ENCODE results near the gene ANKRD49. TPM values are rescaled to one million over a fixed set of nuclear protein-coding genes. Genes with fewer than 3 reads are reported as not detected.

Gene ANKRD49
- total and polyA plus RNA-seq, 2 of the 4 experiments (the other 2 are of a cell fraction): 7.2 to 10.4 TPM

DNA sequence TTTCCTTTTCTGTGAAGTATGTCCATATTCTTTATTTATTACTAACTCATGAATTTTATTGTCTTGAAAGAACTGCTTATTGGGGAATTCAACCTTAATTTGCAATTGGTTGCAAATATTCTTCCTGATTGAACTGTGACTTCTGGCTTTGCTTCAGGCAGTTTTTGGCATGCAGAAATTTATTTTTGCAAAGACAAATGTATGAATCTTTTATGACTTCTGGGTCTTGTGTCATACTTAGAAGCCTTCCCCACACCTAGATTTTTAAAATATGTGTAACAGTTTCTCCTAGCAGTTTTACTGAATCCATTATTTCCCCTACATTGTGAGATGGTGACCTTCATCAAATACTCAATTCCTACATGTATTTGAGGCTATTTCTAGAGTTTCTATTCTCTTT, 12.4 kb upstream of the ANKRD49 start:
- Histone ChIP-seq H3K79me1 (ENCODE audit: low read depth in 1 of 2, low read length in 2 of 2) (peaks cover 0 to under 1% of the 10 kb centered on the region in 2 experiments; a peak in 1 of 4 replicates), H3K4me3 (ENCODE audit: insufficient read depth, low read depth, low read length) (no peak overlapping the region), H3K4ac (ENCODE audit: low read depth, low read length) (no peak overlapping the region), H3K23ac (ENCODE audit: low read depth, low read length) (no peak overlapping the region), H2BK20ac (ENCODE audit: low read depth, low read length) (no peak overlapping the region), H2BK120ac (ENCODE audit: low read depth, low read length) (no peak overlapping the region), H3K27me3 (ENCODE audit: control insufficient read depth, insufficient read depth, low read length) (no peaks in the 10 kb centered on the region), H2BK5ac (ENCODE audit: low read depth, low read length, poor library complexity, severe bottlenecking) (no peak overlapping the region), H2AFZ (replicated peaks; ENCODE audit: low read length, poor library complexity) (no peak overlapping the region), H4K5ac (ENCODE audit: low read depth, low read length) (no peak overlapping the region), H3K9me3 (ENCODE audit: control insufficient read depth, insufficient read depth, low read length) (no peaks in the 10 kb centered on the region), H3K9me1 (ENCODE audit: insufficient read depth, low read length) (no peaks in the 10 kb centered on the region), H3K4me1 (ENCODE audit: control insufficient read depth, insufficient read depth, low read length) (no peaks in the 10 kb centered on the region), H3K9ac (ENCODE audit: low read depth, low read length) (no peak overlapping the region), H2AK5ac (ENCODE audit: low read depth, low read length) (no peak overlapping the region), H3K56ac (ENCODE audit: extremely low read depth, insufficient read depth, low read length) (no peak overlapping the region), H3K14ac (replicated peaks; ENCODE audit: low read depth, low read length) (no peak overlapping the region), H4K8ac (ENCODE audit: low read depth in 2 of 2, low read length in 2 of 2) (no peak overlapping the region), H3K18ac (ENCODE audit: low read depth, low read length) (no peak overlapping the region), H2BK15ac (ENCODE audit: low read depth, low read length) (no peak overlapping the region), H4K20me1 (ENCODE audit: insufficient read depth, low read length) (no peaks in the 10 kb centered on the region), H2AK9ac (replicated peaks; ENCODE audit: low read depth, low read length, poor library complexity) (no peak overlapping the region), H3K36me3 (ENCODE audit: control insufficient read depth, insufficient read depth, low read length) (peaks cover 6% of the 10 kb centered on the region), H3K27ac (ENCODE audit: insufficient read depth, low read length) (no peak overlapping the region), H3K4me2 (ENCODE audit: low read depth, low read length) (no peak overlapping the region), H4K91ac (ENCODE audit: insufficient read depth, low read depth, low read length) (no peak overlapping the region)
- in situ Hi-C loops (cut with MboI; ENCODE audit: low sequenced_read_pairs) (no loop called here), dilution Hi-C loops (cut with HindIII; ENCODE audit: low sequenced_read_pairs, unreplicated experiment) (no loop called here), intact Hi-C loops (cut with micrococcal nuclease) (no loop called here)
- TF ChIP-seq MAZ (IDR thresholded peaks at IDR 0.05; ENCODE audit: borderline replicate concordance, low read depth, low read length) (no peak), SMC3 (IDR thresholded peaks at IDR 0.05; ENCODE audit: low read depth, low read length) (no peak), RCOR1 (IDR thresholded peaks at IDR 0.05; ENCODE audit: insufficient replicate concordance, low read length) (no peak), MAFK (IDR thresholded peaks at IDR 0.05; ENCODE audit: low read depth, low read length) (no peak), MXI1 (IDR thresholded peaks at IDR 0.05; ENCODE audit: borderline replicate concordance, low read depth, low read length) (no peak), BHLHE40 (IDR thresholded peaks at IDR 0.05; ENCODE audit: low read depth, low read length) (no peak), CHD1 (IDR thresholded peaks at IDR 0.05; ENCODE audit: low read depth, low read length) (no peak), FOS (IDR thresholded peaks at IDR 0.05; ENCODE audit: low read depth, low read length) (no peak), POLR2A (IDR thresholded peaks at IDR 0.05; ENCODE audit: low read depth, low read length) (no peak), NFE2L2 (IDR thresholded peaks at IDR 0.05; ENCODE audit: low read depth, low read length) (no peak), RFX5 (IDR thresholded peaks at IDR 0.05; ENCODE audit: low read depth, low read length) (no peak), RAD21 (IDR thresholded peaks at IDR 0.05; ENCODE audit: low read length) (no peak), CEBPB (IDR thresholded peaks at IDR 0.05; ENCODE audit: low read depth, low read length) (no peak)
- TF ChIP-seq, protein P1, sequence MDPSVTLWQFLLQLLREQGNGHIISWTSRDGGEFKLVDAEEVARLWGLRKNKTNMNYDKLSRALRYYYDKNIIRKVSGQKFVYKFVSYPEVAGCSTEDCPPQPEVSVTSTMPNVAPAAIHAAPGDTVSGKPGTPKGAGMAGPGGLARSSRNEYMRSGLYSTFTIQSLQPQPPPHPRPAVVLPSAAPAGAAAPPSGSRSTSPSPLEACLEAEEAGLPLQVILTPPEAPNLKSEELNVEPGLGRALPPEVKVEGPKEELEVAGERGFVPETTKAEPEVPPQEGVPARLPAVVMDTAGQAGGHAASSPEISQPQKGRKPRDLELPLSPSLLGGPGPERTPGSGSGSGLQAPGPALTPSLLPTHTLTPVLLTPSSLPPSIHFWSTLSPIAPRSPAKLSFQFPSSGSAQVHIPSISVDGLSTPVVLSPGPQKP (IDR thresholded peaks at IDR 0.05; ENCODE audit: borderline replicate concordance, low read depth, low read length): no peak
- TF ChIP-seq, protein P2, sequence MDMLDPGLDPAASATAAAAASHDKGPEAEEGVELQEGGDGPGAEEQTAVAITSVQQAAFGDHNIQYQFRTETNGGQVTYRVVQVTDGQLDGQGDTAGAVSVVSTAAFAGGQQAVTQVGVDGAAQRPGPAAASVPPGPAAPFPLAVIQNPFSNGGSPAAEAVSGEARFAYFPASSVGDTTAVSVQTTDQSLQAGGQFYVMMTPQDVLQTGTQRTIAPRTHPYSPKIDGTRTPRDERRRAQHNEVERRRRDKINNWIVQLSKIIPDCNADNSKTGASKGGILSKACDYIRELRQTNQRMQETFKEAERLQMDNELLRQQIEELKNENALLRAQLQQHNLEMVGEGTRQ (IDR thresholded peaks at IDR 0.05; ENCODE audit: low read depth, low read length): no peak
- TF ChIP-seq, protein P3, sequence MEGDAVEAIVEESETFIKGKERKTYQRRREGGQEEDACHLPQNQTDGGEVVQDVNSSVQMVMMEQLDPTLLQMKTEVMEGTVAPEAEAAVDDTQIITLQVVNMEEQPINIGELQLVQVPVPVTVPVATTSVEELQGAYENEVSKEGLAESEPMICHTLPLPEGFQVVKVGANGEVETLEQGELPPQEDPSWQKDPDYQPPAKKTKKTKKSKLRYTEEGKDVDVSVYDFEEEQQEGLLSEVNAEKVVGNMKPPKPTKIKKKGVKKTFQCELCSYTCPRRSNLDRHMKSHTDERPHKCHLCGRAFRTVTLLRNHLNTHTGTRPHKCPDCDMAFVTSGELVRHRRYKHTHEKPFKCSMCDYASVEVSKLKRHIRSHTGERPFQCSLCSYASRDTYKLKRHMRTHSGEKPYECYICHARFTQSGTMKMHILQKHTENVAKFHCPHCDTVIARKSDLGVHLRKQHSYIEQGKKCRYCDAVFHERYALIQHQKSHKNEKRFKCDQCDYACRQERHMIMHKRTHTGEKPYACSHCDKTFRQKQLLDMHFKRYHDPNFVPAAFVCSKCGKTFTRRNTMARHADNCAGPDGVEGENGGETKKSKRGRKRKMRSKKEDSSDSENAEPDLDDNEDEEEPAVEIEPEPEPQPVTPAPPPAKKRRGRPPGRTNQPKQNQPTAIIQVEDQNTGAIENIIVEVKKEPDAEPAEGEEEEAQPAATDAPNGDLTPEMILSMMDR (conservative IDR thresholded peaks at IDR 0.05; ENCODE audit: low read depth, low read length): no peak
- ATAC-seq (ENCODE audit: low read depth) (no peak), DNase-seq (no peak)
- POLR2A ChIA-PET (ENCODE audit: unreplicated experiment): no interaction called here
- no TSS peak for BruUV-seq (replicated peaks)
- CTCF ChIA-PET: no interaction called here

Measured in IMR-90 (cell line).